GM12872 (cell line): ENCODE results near the gene CNKSR1.

Source experiments
- TF ChIP-seq, protein P1 (sequence below): IDR thresholded peaks from 3 replicates; pipeline ENCODE4 v1.5.1; 2011; ENCODE audit warnings: low read depth, mild to moderate bottlenecking, low read length, moderate library complexity; ENCODE audit not compliant: insufficient read depth

The CNKSR1 gene

DNA sequence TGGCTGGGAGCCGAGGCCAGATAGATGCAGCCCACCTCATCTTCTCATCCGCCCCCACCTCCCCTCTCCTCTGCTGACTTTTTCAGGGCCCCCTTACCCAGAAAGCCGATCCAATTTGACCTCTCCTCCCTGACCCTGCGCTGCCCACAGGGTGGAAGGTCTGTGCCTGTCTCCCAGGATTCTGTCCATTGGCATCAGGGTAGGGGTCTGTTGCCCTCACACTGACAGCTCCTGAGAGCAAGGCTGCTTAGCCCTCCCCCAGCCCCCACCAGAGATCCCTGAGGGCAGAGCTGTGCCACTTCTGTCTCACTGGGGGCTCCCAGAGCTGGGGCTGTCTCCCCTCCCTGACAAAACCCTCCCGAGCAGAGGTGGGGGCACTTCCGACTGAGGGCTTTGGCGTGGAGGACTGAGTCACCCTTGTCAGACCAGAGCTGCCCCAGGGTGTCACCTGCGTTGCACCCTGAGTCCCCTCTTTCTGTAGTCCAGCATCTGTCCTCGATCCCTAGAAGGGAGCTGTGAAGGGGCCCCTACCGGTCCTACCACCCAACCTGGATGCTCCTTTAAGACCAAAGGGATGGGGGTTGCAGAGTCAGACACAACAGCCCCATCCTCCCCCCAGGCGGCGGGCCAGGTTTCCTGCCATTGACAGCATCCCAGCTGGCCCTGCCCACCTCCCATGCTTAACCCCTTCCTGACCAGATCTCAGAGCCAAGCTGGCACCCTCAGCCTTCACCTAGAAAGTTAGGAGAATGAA, 20.8 kb upstream of the CNKSR1 start:
- TF ChIP-seq, protein P1, sequence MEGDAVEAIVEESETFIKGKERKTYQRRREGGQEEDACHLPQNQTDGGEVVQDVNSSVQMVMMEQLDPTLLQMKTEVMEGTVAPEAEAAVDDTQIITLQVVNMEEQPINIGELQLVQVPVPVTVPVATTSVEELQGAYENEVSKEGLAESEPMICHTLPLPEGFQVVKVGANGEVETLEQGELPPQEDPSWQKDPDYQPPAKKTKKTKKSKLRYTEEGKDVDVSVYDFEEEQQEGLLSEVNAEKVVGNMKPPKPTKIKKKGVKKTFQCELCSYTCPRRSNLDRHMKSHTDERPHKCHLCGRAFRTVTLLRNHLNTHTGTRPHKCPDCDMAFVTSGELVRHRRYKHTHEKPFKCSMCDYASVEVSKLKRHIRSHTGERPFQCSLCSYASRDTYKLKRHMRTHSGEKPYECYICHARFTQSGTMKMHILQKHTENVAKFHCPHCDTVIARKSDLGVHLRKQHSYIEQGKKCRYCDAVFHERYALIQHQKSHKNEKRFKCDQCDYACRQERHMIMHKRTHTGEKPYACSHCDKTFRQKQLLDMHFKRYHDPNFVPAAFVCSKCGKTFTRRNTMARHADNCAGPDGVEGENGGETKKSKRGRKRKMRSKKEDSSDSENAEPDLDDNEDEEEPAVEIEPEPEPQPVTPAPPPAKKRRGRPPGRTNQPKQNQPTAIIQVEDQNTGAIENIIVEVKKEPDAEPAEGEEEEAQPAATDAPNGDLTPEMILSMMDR = no peak

DNA sequence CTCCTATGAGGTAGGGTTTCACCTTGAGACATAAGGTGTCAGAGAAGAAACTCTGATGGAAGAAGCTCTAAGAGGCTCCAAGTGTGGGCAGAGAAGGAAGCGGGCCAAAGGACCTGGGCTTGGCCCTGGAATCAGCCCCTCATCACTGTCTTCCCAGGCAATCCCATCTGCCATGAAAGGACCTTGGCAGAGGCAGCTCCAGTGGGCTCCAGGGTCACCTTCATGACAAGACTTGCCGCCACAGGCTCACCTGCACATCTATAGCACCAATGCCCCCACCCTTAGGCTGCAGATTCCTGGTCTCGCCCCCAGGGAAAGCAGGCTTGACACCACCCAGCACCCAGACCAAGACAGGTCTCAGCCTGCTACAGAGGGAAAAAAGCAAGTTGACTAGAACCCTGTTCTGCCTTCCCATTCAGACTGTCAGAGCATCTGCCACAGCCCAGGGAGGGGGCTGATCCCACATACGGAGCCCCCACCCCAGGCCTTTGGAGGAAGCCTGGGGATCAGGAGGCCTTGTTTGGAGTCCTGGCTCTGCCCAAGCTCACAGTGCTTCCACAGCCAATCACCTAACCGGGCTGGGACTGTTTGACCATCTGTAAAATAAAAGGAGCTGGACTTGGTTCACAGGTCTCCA, 18.9 kb upstream of the CNKSR1 start:
- TF ChIP-seq, protein P1 = no peak

DNA sequence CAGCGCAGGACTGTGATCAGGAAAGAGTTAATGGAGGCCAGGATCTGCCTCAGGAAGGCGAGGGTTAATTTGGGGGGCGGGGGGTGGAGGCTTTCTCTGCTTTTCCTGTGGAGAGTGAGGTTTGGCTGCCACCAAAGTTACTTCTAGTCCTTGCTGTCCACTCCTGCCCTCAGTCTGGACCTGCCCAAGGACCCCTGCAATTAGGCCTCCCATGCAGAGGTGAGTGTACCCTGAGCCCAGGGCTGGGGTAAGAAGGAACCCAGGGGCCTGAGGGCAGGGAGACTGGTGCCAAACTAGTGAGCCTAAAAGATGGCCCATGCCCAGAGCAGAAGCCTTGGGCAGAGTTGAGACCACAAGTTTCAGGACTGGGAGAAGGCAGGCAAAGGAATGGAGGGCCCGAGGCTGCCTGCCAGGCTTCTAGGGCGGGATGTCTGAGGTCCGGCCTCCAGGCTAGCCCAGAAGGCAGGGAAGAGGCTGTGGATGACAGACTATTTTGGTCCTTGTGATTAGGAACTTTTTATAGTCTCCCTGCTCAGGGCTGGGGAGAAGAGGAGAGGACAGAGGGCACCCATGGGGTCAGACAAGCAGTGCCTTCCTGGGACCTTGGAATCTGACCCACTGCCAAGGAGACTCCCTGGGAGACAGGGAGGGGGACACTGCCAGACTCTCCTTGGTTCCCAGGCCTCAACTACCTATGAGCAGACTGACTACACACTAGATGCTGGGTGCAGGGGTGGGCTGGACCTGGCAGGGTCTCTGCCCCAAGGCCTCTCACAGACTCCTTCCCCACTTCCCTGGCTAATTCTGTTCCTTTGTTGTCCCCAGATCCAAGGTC, 18.2 kb upstream of the CNKSR1 start, which contains the start of gene FAM110D:
Gene FAM110D, plus strand, starts transcription at position 172 of the 835 bp plus-strand sequence. CDS start 2,213 bp downstream, outside the sequence.
- TF ChIP-seq, protein P1 = no peak

DNA sequence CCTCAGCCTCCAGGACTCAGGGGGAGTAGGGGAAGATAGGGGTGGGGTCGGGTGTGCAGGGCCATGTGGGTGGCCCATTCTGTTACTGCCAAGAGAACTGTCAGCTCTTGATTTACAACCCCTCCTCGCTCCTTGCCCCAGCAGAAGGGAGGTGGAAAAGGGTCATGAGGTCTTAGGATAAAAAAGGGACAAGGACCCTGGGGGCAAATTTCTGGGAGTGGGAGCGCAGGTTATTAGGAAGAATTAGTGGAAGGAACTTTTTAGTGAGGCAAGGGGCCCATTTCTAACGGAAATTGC, 17.6 kb upstream of the CNKSR1 start:
- TF ChIP-seq, protein P1 = no peak

DNA sequence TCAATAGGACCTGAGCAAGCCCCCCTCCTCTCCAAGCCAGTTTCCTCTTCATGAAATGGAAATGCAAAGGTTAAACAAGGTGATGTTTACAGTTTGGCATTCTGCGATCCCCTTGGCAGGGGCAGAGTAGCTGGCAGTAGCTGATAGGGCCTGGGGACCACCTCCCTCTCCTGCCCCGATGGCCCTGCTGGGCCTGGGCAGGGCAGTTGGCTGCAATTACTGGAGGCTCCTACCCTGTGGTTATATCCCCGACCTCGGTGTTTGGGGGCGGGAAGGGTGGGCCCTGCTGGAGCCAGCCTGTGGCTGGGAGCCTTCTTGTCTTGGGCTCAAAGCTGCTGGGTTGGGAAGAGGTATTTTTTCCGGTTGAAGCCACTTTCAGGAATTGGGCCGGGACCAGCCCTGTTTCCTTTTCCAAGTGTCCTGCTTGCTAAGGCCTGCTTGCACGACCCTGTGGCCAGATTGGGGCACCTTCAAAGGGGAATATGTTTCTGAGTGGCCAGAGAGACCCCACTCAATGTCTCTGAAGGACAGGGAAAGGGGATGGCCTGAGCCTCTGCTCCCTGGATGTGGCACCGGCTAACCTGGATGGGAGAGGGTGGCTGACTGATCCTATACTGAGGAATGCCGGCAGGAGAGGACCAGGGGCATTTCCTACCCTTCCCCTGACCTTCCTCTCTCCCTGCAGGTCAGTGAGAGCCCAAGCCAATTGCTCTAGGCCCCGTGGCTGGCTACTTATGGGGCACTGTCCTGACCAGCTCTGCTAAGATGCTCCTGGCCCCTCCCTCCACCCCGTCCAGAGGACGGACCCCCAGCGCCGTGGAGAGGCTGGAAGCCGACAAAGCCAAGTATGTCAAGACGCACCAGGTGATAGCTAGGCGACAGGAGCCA, 16.5 kb upstream of the CNKSR1 start:
- TF ChIP-seq, protein P1 = no peak

DNA sequence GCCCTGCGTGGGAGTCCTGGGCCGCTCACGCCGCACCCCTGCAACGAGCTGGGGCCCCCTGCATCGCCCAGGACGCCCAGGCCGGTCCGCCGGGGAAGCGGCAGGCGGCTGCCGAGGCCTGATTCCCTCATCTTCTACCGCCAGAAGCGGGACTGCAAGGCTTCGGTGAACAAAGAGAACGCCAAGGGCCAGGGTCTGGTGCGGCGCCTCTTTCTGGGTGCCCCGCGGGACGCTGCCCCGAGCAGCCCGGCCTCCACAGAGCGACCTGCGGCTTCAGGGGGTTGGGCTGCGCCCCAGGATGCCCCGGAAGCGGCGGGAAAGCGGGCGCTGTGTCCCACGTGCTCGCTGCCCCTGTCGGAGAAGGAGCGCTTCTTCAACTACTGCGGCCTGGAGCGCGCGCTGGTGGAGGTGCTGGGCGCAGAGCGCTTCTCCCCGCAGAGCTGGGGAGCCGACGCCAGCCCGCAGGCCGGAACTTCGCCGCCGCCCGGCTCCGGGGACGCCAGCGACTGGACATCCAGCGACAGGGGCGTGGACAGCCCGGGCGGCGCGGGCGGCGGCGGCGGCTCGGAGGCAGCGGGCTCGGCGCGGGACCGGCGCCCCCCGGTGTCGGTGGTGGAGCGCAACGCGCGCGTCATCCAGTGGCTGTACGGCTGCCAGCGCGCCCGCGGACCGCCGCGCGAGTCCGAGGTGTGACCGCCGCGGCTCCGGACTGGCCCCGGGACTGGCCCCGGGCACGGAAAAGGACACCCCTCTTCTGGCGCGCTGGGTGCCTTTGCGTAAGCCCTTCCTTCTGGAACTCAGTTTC, 15.7 kb upstream of the CNKSR1 start:
- TF ChIP-seq, protein P1 = no peak
